ENCODE data around the gene IFI30. TPM values are rescaled to one million over a fixed set of nuclear protein-coding genes. Genes with fewer than 3 reads are reported as not detected.
"Not testable (repeated sequence)": the region's sequence is repeated elsewhere in the genome, so short reads cannot be mapped to it uniquely, and the experiment has no call there.

Gene IFI30
- total RNA-seq, 2 experiments from 2014 or later: 57.1 to 66.2 TPM

GRCh38 chr19:18155095-18156087 is 18.2 kb upstream of the IFI30 start:
- Mint-ChIP-seq H3K4me3 (no peak overlapping the region), H3K4me1 (peaks cover 26% of the 10 kb centered on the region), H3K9me3 (ENCODE audit: low read depth) (no peaks in the 10 kb centered on the region), H3K36me3 (peaks cover 4% of the 10 kb centered on the region), H3K27ac (no peak overlapping the region), H3K27me3 (no peaks in the 10 kb centered on the region)
- CTCF ChIA-PET: interaction anchor here (0.6 to 2.6 kb wide), 4 partner anchors 13 to 43 kb away, joined by 3 to 8 read pairs (median 3); no protein-coding TSS in a partner anchor
- DNase-seq (no peak), ATAC-seq (no peak)

- Mint-ChIP-seq H3K36me3 (no peaks in the 10 kb centered on the region), H3K4me1 (peaks cover 27% of the 10 kb centered on the region), H3K4me3 (no peak overlapping the region), H3K27me3 (no peaks in the 10 kb centered on the region), H3K27ac (no peak overlapping the region), H3K9me3 (ENCODE audit: low read depth) (no peaks in the 10 kb centered on the region)
- ATAC-seq: no peak
- CTCF ChIA-PET: interaction anchor here (0.6 to 2.6 kb wide), 3 partner anchors 12 to 44 kb away, joined by 3 to 8 read pairs (median 3); no protein-coding TSS in a partner anchor
- DNase-seq: no peak
These were observed 17.3 kb upstream of the IFI30 start for GRCh38 chr19:18156268-18156667.

- no peak for DNase-seq
- no peaks in the 10 kb centered on the region for H3K36me3 Mint-ChIP-seq
- H3K4me3 Mint-ChIP-seq: no peak overlapping the region
- peaks cover 22% of the 10 kb centered on the region for H3K4me1 Mint-ChIP-seq
- ATAC-seq: no peak
- no peaks in the 10 kb centered on the region for H3K27me3 Mint-ChIP-seq
- CTCF ChIA-PET: no interaction called here
- no peak overlapping the region for H3K27ac Mint-ChIP-seq
- no peaks in the 10 kb centered on the region for H3K9me3 Mint-ChIP-seq (ENCODE audit: low read depth)
These were observed 16.7 kb upstream of the IFI30 start for GRCh38 chr19:18156841-18157464.

GRCh38 chr19:18157465-18158063 is 16.0 kb upstream of the IFI30 start:
- ATAC-seq: no peak
- Mint-ChIP-seq H3K36me3 (no peaks in the 10 kb centered on the region), H3K27me3 (no peaks in the 10 kb centered on the region), H3K9me3 (ENCODE audit: low read depth) (no peaks in the 10 kb centered on the region), H3K27ac (no peak overlapping the region), H3K4me1 (peaks cover 17% of the 10 kb centered on the region), H3K4me3 (no peak overlapping the region)
- CTCF ChIA-PET: interaction anchor here (1.1 to 1.2 kb wide), 2 partner anchors 10 to 45 kb away, joined by 3 read pairs; no protein-coding TSS in a partner anchor
- DNase-seq: no peak

GRCh38 chr19:18158467-18158866 is 15.1 kb upstream of the IFI30 start:
- Mint-ChIP-seq H3K9me3 (ENCODE audit: low read depth) (no peaks in the 10 kb centered on the region), H3K4me1 (peaks cover 15% of the 10 kb centered on the region), H3K27me3 (no peaks in the 10 kb centered on the region), H3K36me3 (no peaks in the 10 kb centered on the region), H3K27ac (no peak overlapping the region), H3K4me3 (no peak overlapping the region)
- no peak for ATAC-seq
- no peak for DNase-seq
- CTCF ChIA-PET: interaction anchor here (1.1 to 1.2 kb wide), 2 partner anchors 9 to 45 kb away, joined by 3 read pairs; no protein-coding TSS in a partner anchor

GRCh38 chr19:18159059-18159616 is 14.5 kb upstream of the IFI30 start:
- not testable (repeated sequence) for H3K27ac Mint-ChIP-seq; DNase-seq; ATAC-seq; H3K36me3 Mint-ChIP-seq; H3K4me3 Mint-ChIP-seq; H3K9me3 Mint-ChIP-seq (ENCODE audit: low read depth); H3K27me3 Mint-ChIP-seq
- CTCF ChIA-PET: interaction anchor here (4.2 kb wide), 1 partner anchor 47 kb away, joined by 36 read pairs; no protein-coding TSS in a partner anchor
- H3K4me1 Mint-ChIP-seq: peaks cover 11% of the 10 kb centered on the region

GRCh38 chr19:18159810-18160209 is 13.8 kb upstream of the IFI30 start:
- CTCF ChIA-PET: interaction anchor here (1.2 to 4.2 kb wide), 12 partner anchors 8 to 159 kb away, joined by 3 to 36 read pairs (median 6); partner anchors contain the start of genes IFI30, MAST3 and PIK3R2
- peak overlapping the region; percentile 55 for H3K27ac Mint-ChIP-seq
- DNase-seq (no peak), ATAC-seq (no peak)
- peaks cover 7% of the 10 kb centered on the region for H3K4me1 Mint-ChIP-seq
- H3K4me3 Mint-ChIP-seq: no peak overlapping the region
- H3K36me3 Mint-ChIP-seq: no peaks in the 10 kb centered on the region
- no peaks in the 10 kb centered on the region for H3K27me3 Mint-ChIP-seq
- no peaks in the 10 kb centered on the region for H3K9me3 Mint-ChIP-seq (ENCODE audit: low read depth)

- ATAC-seq (no peak), DNase-seq (no peak)
- Mint-ChIP-seq H3K27ac (peak overlapping the region; percentile 55), H3K4me1 (peaks cover 7% of the 10 kb centered on the region), H3K9me3 (ENCODE audit: low read depth) (no peaks in the 10 kb centered on the region), H3K36me3 (no peaks in the 10 kb centered on the region), H3K27me3 (no peaks in the 10 kb centered on the region), H3K4me3 (peak overlapping the region; percentile 68)
- CTCF ChIA-PET: interaction anchor here (0.6 to 4.2 kb wide), 21 partner anchors 9 to 160 kb away, joined by 3 to 36 read pairs (median 5); partner anchors contain the start of genes IFI30, IL12RB1, MAST3 and PIK3R2
These were observed 13.1 kb upstream of the IFI30 start for GRCh38 chr19:18160493-18160970.

- CTCF ChIA-PET: interaction anchor here (0.6 to 4.2 kb wide), 24 partner anchors 9 to 228 kb away, joined by 3 to 36 read pairs (median 4); partner anchors contain the start of genes CCDC124, IFI30, IL12RB1 and MAST3
- H3K4me1 Mint-ChIP-seq: peaks cover 7% of the 10 kb centered on the region
- ATAC-seq: peak; percentile 94
- no peaks in the 10 kb centered on the region for H3K9me3 Mint-ChIP-seq (ENCODE audit: low read depth)
- peak overlapping the region; percentile 68 for H3K4me3 Mint-ChIP-seq
- no peaks in the 10 kb centered on the region for H3K27me3 Mint-ChIP-seq
- H3K36me3 Mint-ChIP-seq: no peaks in the 10 kb centered on the region
- H3K27ac Mint-ChIP-seq: peak overlapping the region; percentile 55
- peak; percentile 81 for DNase-seq
These were observed 12.5 kb upstream of the IFI30 start for GRCh38 chr19:18160971-18161635.

GRCh38 chr19:18161636-18162002 is 12.0 kb upstream of the IFI30 start:
- Mint-ChIP-seq H3K27me3 (no peaks in the 10 kb centered on the region), H3K36me3 (no peaks in the 10 kb centered on the region), H3K4me1 (peaks cover 7% of the 10 kb centered on the region), H3K9me3 (ENCODE audit: low read depth) (no peaks in the 10 kb centered on the region), H3K4me3 (no peak overlapping the region), H3K27ac (no peak overlapping the region)
- ATAC-seq: no peak
- CTCF ChIA-PET: interaction anchor here (0.9 to 4.2 kb wide), 12 partner anchors 10 to 229 kb away, joined by 3 to 36 read pairs (median 6); partner anchors contain the start of genes CCDC124, IFI30, IL12RB1 and MAST3
- no peak for DNase-seq

GRCh38 chr19:18164072-18164471 is 9.5 kb upstream of the IFI30 start:
- H3K4me3 Mint-ChIP-seq: no peak overlapping the region
- no peak for ATAC-seq
- CTCF ChIA-PET: interaction anchor here (0.8 to 6.0 kb wide), 5 partner anchors 44 to 102 kb away, joined by 3 to 84 read pairs (median 3); no protein-coding TSS in a partner anchor

More at GRCh38 chr19:18164072-18164471, 9.5 kb upstream of the IFI30 start:
- no peaks in the 10 kb centered on the region for H3K27me3 Mint-ChIP-seq
- H3K9me3 Mint-ChIP-seq (ENCODE audit: low read depth): no peaks in the 10 kb centered on the region
- no peaks in the 10 kb centered on the region for H3K36me3 Mint-ChIP-seq
- no peak overlapping the region for H3K27ac Mint-ChIP-seq
- no peak for DNase-seq
- peaks cover 10% of the 10 kb centered on the region for H3K4me1 Mint-ChIP-seq

All from activated CD8-positive, alpha-beta memory T cell treated with anti-CD3 and anti-CD28 coated beads, Interleukin-2, amount 10 ng/mL, durations not matched to agents 7 days and 5 days (primary cell).